Panc1 (cell line): ENCODE measurements around the gene GRID2. TPM values are rescaled to one million over a fixed set of nuclear protein-coding genes. Genes with fewer than 3 reads are reported as not detected.
"Not testable (repeated sequence)": the region's sequence is repeated elsewhere in the genome, so short reads cannot be mapped to it uniquely, and the experiment has no call there.

Source experiments
- ATAC-seq: fragments of 200-7000 bp; cut with Tn5 transposase; 2 replicates; pipeline ENCODE4 v1.9.1; 2020; ENCODE audit warnings: mild to moderate bottlenecking, moderate library complexity
- BruUV-seq: library from RNA; stranded (reverse); fragments of 400-500 nt; replicated peaks from 2 replicates; lab custom pipeline; 2021; lab: Mats Ljungman, UMichigan
- CTCF ChIA-PET: fragments of 300-600 bp; sonication (Branson Sonifier 250); formaldehyde crosslinking; loops from one replicate; lab custom pipeline; 2022; ENCODE audit warnings: antibody characterized with exemption; lab: Charles Lee
- POLR2A ChIA-PET: fragments of 300-600 bp; sonication (Branson Sonifier 250); formaldehyde crosslinking; loops from one replicate; lab custom pipeline; 2022; ENCODE audit warnings: antibody characterized with exemption; lab: Charles Lee
- DNase-seq: peaks from one replicate; pipeline ENCODE4 v3.0.0-alpha.2; 2010; ENCODE audit warnings: low read depth, low spot score
- H3K27ac ChIP-seq: 2 replicates; pipeline ENCODE4 v1.5.1; 2011; ENCODE audit warnings: mild to moderate bottlenecking, low read length, inconsistent platforms
- H3K27me3 ChIP-seq: fragments of 200-500 bp; sonication (Bioruptor generic); 2 replicates; pipeline ENCODE4 v1.6.0; 2014; ENCODE audit warnings: low read length, inconsistent platforms; ENCODE audit not compliant: control insufficient read depth, insufficient read depth
- H3K36me3 ChIP-seq: fragments of 200-500 bp; sonication (Bioruptor generic); 2 replicates; pipeline ENCODE4 v1.5.1; 2014; ENCODE audit warnings: inconsistent platforms, mild to moderate bottlenecking, low read length, moderate library complexity; ENCODE audit not compliant: control insufficient read depth, insufficient read depth
- H3K4me1 ChIP-seq: 2 replicates; pipeline ENCODE4 v1.5.1; 2011; ENCODE audit warnings: inconsistent platforms, mild to moderate bottlenecking, low read length, moderate library complexity; ENCODE audit not compliant: control insufficient read depth, insufficient read depth
- H3K4me3 ChIP-seq, 2 experiments: 2 replicates each; pipeline ENCODE4 v1.5.1; 2011 to 2012; ENCODE audit warnings: low read depth in 2 of 2, low read length in 2 of 2, mild to moderate bottlenecking in 2 of 2, inconsistent platforms in 1 of 2, moderate library complexity in 1 of 2
- H3K9me3 ChIP-seq: fragments of 200-500 bp; sonication (Bioruptor generic); 2 replicates; pipeline ENCODE4 v1.5.1; 2014; ENCODE audit warnings: low read depth, mild to moderate bottlenecking, inconsistent platforms, low read length, moderate library complexity; ENCODE audit not compliant: control insufficient read depth, insufficient read depth
- CTCF ChIP-seq: fragments of 450-650 bp; IDR thresholded peaks from 2 replicates; pipeline ENCODE4 v1.5.1; 2017; ENCODE audit warnings: mild to moderate bottlenecking
- POLR2AphosphoS5 ChIP-seq: IDR thresholded peaks from 2 replicates; pipeline ENCODE4 v1.6.1; 2012; ENCODE audit warnings: mild to moderate bottlenecking, low read depth, low read length, moderate library complexity
- REST ChIP-seq, 2 experiments: IDR thresholded peaks; 2 replicates each; pipeline ENCODE4 v1.6.1; 2011 to 2012; ENCODE audit warnings: low read depth in 2 of 2, control low read depth in 1 of 2, low read length in 1 of 2, mild to moderate bottlenecking in 1 of 2, moderate library complexity in 1 of 2; ENCODE audit not compliant: insufficient read depth in 1 of 2
- SIN3A ChIP-seq: IDR thresholded peaks from 2 replicates; pipeline ENCODE4 v1.6.1; 2012; ENCODE audit warnings: low read depth, mild to moderate bottlenecking, low read length, moderate library complexity, borderline replicate concordance; ENCODE audit not compliant: insufficient read depth
- TCF7L2 ChIP-seq: IDR thresholded peaks from 2 replicates; pipeline ENCODE4 v1.6.1; 2011; ENCODE audit warnings: mild to moderate bottlenecking, low read depth, low read length, inconsistent platforms
- in situ Hi-C: cut with HindIII; loops from 2 replicates; pipeline ENCODE4 v1.10.0; 2016; ENCODE audit warnings: low sequenced_read_pairs, low pct_unique_long_range_greater_than_20kb
- intact Hi-C: fragments of 100-400 bp; cut with micrococcal nuclease; formaldehyde crosslinking; loops from one replicate; pipeline ENCODE4 v1.10.0; 2022; ENCODE audit not compliant: unreplicated experiment
- total RNA-seq: library from RNA; stranded (reverse); gene quantifications from one replicate; pipeline ENCODE4 v1.2.1, GENCODE V29; 2021; ENCODE audit not compliant: unreplicated experiment

The GRID2 gene
- total RNA-seq, 1 experiment from 2014 or later: 0.08 TPM

- in situ Hi-C loops, H3K36me3 ChIP-seq, ATAC-seq, DNase-seq, POLR2A ChIA-PET, H3K9me3 ChIP-seq, H3K4me1 ChIP-seq, intact Hi-C loops, BruUV-seq, CTCF ChIA-PET, H3K4me3 ChIP-seq, H3K27ac ChIP-seq, H3K27me3 ChIP-seq: not testable (repeated sequence)
Measured at GRCh38 chr4:92444143-92444843, 140.5 kb downstream of the GRID2 start.

GRCh38 chr4:92445127-92445526 lies 141.4 kb downstream of the GRID2 start:
- ATAC-seq (no peak), DNase-seq (no peak)
- ChIA-PET CTCF (no interaction called here), POLR2A (no interaction called here)
- no peak for TF ChIP-seq SIN3A
- no peak overlapping the region for H3K4me3 ChIP-seq
- H3K36me3 ChIP-seq: no peaks in the 10 kb centered on the region
- no peak overlapping the region for H3K27ac ChIP-seq
- no peaks in the 10 kb centered on the region for H3K9me3 ChIP-seq
- BruUV-seq: no TSS peak
- in situ Hi-C loops (no loop called here), intact Hi-C loops (no loop called here)
- no peaks in the 10 kb centered on the region for H3K4me1 ChIP-seq
- H3K27me3 ChIP-seq: no peaks in the 10 kb centered on the region

GRCh38 chr4:92447255-92447905 lies 143.6 kb downstream of the GRID2 start:
- no peaks in the 10 kb centered on the region for H3K27me3 ChIP-seq
- DNase-seq (no peak), ATAC-seq (no peak)
- no peak for TF ChIP-seq CTCF
- TF ChIP-seq TCF7L2: no peak
- no peak for TF ChIP-seq SIN3A
- no peak for TF ChIP-seq POLR2AphosphoS5
- TF ChIP-seq REST (IDR thresholded peaks at IDR 0.05; ENCODE audit: insufficient read depth in 1 of 2, low read depth in 2 of 2, low read length in 1 of 2): no peak
- intact Hi-C loops: no loop called here
- no peaks in the 10 kb centered on the region for H3K9me3 ChIP-seq
- H3K4me1 ChIP-seq: no peaks in the 10 kb centered on the region
- in situ Hi-C loops: no loop called here
- no peak overlapping the region for H3K4me3 ChIP-seq
- ChIA-PET POLR2A (no interaction called here), CTCF (no interaction called here)
- H3K36me3 ChIP-seq: no peaks in the 10 kb centered on the region
- BruUV-seq: no TSS peak
- no peak overlapping the region for H3K27ac ChIP-seq

GRCh38 chr4:92448176-92448575 lies 144.4 kb downstream of the GRID2 start:
- CTCF ChIA-PET, in situ Hi-C loops, DNase-seq, intact Hi-C loops, H3K36me3 ChIP-seq, POLR2A ChIA-PET, H3K27ac ChIP-seq, H3K4me1 ChIP-seq, BruUV-seq, H3K27me3 ChIP-seq, H3K9me3 ChIP-seq, H3K4me3 ChIP-seq, ATAC-seq: not testable (repeated sequence)
